ENCODE data around the gene CEP152.

The CEP152 gene

GRCh38 chr15:48703544-48703943, 107.3 kb downstream of the CEP152 start:
- no peak for DNase-seq (ENCODE audit: low read depth)
- TF ChIP-seq POLR2A (IDR thresholded peaks at IDR 0.05; ENCODE audit: extremely low read depth, insufficient read length) (no peak), CTCF (IDR thresholded peaks at IDR 0.05; ENCODE audit: low read depth, low read length) (no peak), MYC (IDR thresholded peaks at IDR 0.05; ENCODE audit: low read depth, low read length) (no peak), MAX (IDR thresholded peaks at IDR 0.05; ENCODE audit: low read depth, low read length) (no peak)
- H3K4me3 ChIP-seq (ENCODE audit: low read depth, low read length) = no peak overlapping the region

- no peak overlapping the region for H3K4me3 ChIP-seq (ENCODE audit: low read depth, low read length)
- no peak for DNase-seq (ENCODE audit: low read depth)
- TF ChIP-seq MAX (IDR thresholded peaks at IDR 0.05; ENCODE audit: low read depth, low read length) (no peak), CTCF (IDR thresholded peaks at IDR 0.05; ENCODE audit: low read depth, low read length) (no peak), POLR2A (IDR thresholded peaks at IDR 0.05; ENCODE audit: extremely low read depth, insufficient read length) (no peak), MYC (IDR thresholded peaks at IDR 0.05; ENCODE audit: low read depth, low read length) (no peak)
Observed at GRCh38 chr15:48702569-48703236, 108.2 kb downstream of the CEP152 start.

- no peak for TF ChIP-seq MAX (IDR thresholded peaks at IDR 0.05; ENCODE audit: low read depth, low read length)
- no peak for TF ChIP-seq POLR2A (IDR thresholded peaks at IDR 0.05; ENCODE audit: extremely low read depth, insufficient read length)
- no peak for TF ChIP-seq CTCF (IDR thresholded peaks at IDR 0.05; ENCODE audit: low read depth, low read length)
- no peak for TF ChIP-seq MYC (IDR thresholded peaks at IDR 0.05; ENCODE audit: low read depth, low read length)
- DNase-seq (ENCODE audit: low read depth) = peak; percentile 18
- no peak overlapping the region for H3K4me3 ChIP-seq (ENCODE audit: low read depth, low read length)
Observed at GRCh38 chr15:48696627-48697312, 114.1 kb downstream of the CEP152 start.

- H3K4me3 ChIP-seq (ENCODE audit: low read depth, low read length) = no peak overlapping the region
- no peak for DNase-seq (ENCODE audit: low read depth)
Observed at GRCh38 chr15:48695827-48696573, 114.9 kb downstream of the CEP152 start.

More at GRCh38 chr15:48695827-48696573, 114.9 kb downstream of the CEP152 start:
- TF ChIP-seq CTCF (IDR thresholded peaks at IDR 0.05; ENCODE audit: low read depth, low read length) (no peak), MAX (IDR thresholded peaks at IDR 0.05; ENCODE audit: low read depth, low read length) (no peak), MYC (IDR thresholded peaks at IDR 0.05; ENCODE audit: low read depth, low read length) (no peak), POLR2A (IDR thresholded peaks at IDR 0.05; ENCODE audit: extremely low read depth, insufficient read length) (no peak)
